Adrenal gland (tissue), 5 donors: ENCODE results near the gene CGAS.

ENCODE experiments used
- CTCF ChIP-seq, 6 experiments: fragments of 450-650 bp in 4 of 6; fragments of 200-600 bp in 2 of 6; sonication (generic) in 1 of 6; IDR thresholded peaks; 1 replicate in 5 of 6; 2 replicates in 1 of 6; pipeline versions ENCODE4 v1.5.1 to v1.8.0; 2016 to 2021; ENCODE audit warnings: antibody characterized with exemption in 6 of 6, mild to moderate bottlenecking in 2 of 6, moderate library complexity in 1 of 6
- POLR2A ChIP-seq, 2 donors: fragments of 450-650 bp; IDR thresholded peaks; one replicate each; pipeline ENCODE4 v1.6.1; 2017; ENCODE audit warnings: antibody characterized with exemption in 2 of 2, mild to moderate bottlenecking in 2 of 2, moderate library complexity in 1 of 2
- donor health status: DM: no; HTN: no; CAD: no.

- TF ChIP-seq CTCF (IDR thresholded peaks at IDR 0.05) (peak; percentile 14 to 43 (median 26)), POLR2A (IDR thresholded peaks at IDR 0.05) (no peak)
These were observed 63.1 kb downstream of the CGAS start for GRCh38 chr6:73388800-73389512.
